Stimulated activated naive CD4-positive, alpha-beta T cell treated with Interleukin-2 at 50 U/mL for 16 hours (primary cell): ENCODE data around the gene SMC1B.
"Not testable (repeated sequence)": the region's sequence is repeated elsewhere in the genome, so short reads cannot be mapped to it uniquely, and the experiment has no call there.

Source experiments
- DNase-seq: peaks from one replicate; lab custom pipeline; 2025; lab: John Stamatoyannopoulos, UW

The SMC1B gene

GRCh38 chr22:45420011-45420410 is 6.6 kb upstream of the SMC1B start:
- DNase-seq = no peak

- no peak for DNase-seq
Measured at GRCh38 chr22:45418770-45419138, 5.4 kb upstream of the SMC1B start.

DNA sequence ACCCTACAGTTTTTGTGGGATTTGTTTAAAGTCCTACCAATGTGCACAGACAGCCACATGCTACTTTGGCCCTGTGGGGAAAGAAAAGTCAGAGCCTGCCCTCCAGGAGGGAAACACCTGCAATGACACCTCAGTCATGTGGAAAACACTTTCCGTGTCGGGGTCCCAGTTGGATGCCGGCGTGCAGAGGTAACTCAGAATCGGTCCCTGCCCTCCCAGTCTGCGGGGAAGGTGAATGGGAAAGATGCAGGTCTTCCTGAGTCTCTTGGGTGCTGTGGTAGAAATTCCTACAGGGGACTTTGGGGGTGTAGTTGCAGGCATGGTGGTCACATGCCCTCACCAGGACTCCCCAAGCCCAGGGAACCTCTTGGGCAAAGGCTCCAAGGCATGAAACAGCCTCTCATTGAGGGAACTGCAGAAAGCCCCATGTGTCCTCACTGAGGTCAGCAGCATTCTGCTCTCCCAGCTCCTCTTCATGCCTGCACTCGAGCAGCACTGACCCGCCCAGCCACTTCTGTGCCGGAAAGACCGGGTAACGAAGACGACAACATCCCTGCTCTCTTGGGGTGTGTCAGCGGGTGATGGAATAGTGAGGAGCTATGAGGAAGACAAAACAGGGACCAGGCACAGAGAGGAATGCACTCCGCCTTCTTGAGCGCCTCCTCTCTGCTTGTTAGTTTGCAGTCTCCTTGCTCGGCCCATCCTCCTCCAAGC is 4.8 kb upstream of the SMC1B start:
- no peak for DNase-seq

DNA sequence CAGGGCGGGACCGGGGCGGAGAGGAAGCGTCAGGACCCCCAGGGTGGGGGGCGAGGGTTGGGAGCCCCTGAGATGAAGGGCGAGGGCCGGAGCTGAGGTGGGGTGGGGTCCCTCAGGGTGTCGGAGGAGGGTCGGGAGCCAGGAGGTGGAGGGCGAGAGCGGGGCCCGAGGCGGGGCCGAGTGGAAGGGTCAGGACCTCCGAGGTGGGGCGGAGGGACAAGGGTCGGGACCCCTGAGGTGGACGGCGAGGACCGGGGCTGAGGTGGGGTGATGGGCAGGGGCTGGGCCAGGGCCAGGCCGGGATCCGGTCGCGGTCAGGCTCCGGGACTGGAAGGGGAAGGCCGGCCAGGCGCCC is 409 bp downstream of the SMC1B start:
- no peak for DNase-seq

GRCh38 chr22:45407793-45408192 is 5.6 kb downstream of the SMC1B start:
- no peak for DNase-seq

GRCh38 chr22:45402466-45402985 is 10.9 kb downstream of the SMC1B start:
- DNase-seq = no peak

GRCh38 chr22:45399712-45400445 is 13.5 kb downstream of the SMC1B start:
- DNase-seq = no peak

GRCh38 chr22:45398214-45398613 is 15.2 kb downstream of the SMC1B start:
- no peak for DNase-seq

DNA sequence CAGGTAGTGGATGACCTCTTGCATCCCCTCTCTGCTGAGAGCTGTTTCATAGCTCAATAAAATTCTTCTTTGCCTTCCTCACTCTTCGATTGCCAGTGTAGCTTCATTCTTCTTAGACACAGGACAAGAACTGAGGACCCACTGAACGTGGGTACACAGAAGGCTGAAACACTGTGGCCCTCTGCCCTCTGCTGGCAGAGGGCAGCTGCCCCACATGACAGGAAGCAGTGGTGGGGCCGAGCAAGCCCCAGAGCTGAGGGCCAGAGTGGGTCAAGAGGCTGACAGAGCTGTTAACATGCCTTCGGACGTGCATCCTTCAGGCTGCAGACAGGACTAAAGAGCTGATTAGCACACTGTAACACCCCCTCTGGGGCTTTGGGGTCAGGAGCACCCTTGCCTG is 15.6 kb downstream of the SMC1B start:
- no peak for DNase-seq

DNA sequence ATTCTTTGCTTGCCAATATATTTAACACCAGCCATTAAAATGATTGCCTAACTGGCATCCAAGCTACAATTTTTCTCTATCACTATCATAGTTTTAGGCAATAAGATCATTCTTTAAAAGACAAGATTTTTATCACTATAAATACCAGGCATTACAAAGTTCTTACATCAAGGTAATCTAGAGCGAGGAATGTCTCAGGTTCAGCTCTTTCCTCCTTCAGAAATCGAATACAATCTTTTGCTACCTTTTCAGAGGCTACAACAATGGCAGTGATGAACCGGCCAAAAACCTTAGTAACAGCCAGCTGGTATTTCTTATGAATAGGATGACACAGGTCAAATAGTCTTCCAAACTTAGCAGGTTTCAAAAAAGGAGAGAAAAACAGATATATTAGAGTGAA is 23.9 kb downstream of the SMC1B start:
- DNase-seq = no peak

GRCh38 chr22:45381348-45381747 is 32.1 kb downstream of the SMC1B start:
- no peak for DNase-seq

GRCh38 chr22:45376703-45377102 is 36.7 kb downstream of the SMC1B start:
- DNase-seq = no peak

GRCh38 chr22:45376009-45376408 is 37.4 kb downstream of the SMC1B start:
- no peak for DNase-seq

GRCh38 chr22:45373592-45373991 is 39.8 kb downstream of the SMC1B start:
- DNase-seq = not testable (repeated sequence)

DNA sequence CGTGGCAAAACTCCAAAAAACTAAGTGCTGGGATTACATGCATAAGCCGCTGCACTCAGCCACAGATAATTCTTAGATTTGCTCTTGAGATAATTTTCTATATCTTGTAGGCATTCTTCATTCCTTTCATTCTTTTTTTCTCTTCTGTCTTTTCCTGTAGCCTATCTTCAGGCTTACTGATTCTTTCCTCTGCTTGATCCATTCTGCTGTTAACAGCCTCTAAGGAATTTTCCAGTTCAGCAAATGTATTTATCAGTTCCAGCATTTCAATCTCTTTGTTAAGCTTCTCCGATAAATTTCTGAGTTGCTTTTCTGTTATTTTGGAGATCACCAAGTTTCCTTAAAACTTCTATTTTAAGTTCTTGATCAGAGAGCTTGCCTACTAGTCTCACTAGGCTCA is 46.7 kb downstream of the SMC1B start:
- DNase-seq = no peak

DNA sequence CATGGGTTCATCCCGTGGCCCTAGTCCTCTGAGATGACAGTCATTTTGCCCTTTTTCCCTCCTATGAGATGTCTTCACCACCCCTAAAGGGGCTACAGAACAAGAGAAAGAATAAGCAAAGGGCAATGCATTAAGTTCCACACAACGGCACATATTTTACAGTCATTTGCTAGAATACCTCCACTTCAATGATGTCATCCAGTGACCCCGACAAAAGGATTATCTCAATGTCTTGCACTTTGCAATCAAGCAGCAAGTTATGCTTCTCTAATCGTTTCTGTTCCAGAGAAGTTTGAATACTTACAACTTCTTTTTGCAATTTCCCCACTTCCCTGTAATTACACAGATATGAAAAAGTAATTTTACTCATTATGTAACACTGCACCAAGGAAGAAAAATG is 53.8 kb downstream of the SMC1B start:
- DNase-seq = no peak

DNA sequence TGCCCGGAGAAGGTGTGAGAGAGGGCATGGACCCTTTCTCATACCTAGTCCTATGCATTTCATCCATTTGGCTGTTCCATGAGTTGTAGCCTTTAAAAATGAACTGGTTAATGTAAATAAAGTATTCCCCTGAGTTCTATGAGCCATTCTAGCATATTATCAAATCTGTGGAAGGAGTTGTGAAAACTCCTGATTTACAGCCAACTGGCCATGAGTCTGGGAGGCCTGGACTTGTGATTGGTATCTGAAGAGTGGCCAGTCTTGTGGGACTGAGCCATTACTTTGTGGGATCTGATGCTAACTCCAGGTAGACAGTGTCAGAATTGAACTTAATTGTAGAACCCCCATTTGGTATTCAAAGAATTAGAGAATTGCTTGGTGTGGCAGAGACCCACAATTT is 55.3 kb downstream of the SMC1B start:
- DNase-seq = no peak

- DNase-seq = no peak
Measured at GRCh38 chr22:45357490-45357889, 55.9 kb downstream of the SMC1B start.

DNA sequence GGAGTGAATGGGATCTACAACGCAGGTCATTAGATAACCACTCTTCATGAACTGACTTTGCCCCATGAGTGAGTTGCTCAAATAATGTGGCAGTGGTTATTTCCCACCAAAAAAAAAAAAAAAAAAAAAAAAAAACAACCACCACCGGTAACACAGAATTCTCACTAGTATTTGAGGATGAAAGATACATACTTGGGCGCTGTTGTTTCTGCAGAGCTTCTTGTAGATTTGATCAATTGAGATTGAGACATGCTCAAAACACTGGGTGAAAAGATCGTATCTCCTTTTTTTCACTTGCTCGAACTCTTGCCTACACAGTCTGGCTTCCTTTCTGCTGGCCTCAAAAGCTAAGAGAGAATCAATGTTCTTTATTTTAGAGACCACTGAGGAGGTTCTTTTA is 59.6 kb downstream of the SMC1B start:
- no peak for DNase-seq

DNA sequence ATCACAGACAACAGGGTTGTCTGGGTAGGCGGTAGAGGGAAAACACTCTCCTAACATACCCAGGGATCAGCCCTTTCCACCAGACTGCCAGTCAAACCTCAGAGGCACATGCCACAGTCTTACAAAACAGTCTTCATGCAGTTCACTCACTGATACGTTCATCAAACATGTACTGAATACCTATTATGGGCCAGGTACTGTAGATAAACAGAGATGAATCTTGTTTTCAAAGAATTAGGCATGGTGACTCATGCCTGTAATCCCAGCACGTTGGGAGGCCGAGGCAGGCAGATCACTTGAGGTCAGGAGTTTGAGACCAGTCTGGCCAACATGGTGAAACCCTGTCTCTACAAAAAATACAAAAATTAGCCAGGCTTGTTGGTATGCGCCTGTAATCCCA is 60.6 kb downstream of the SMC1B start:
- not testable (repeated sequence) for DNase-seq

GRCh38 chr22:45351956-45352355 is 61.4 kb downstream of the SMC1B start:
- DNase-seq = no peak

GRCh38 chr22:45349916-45350315 is 63.5 kb downstream of the SMC1B start:
- DNase-seq = no peak

DNA sequence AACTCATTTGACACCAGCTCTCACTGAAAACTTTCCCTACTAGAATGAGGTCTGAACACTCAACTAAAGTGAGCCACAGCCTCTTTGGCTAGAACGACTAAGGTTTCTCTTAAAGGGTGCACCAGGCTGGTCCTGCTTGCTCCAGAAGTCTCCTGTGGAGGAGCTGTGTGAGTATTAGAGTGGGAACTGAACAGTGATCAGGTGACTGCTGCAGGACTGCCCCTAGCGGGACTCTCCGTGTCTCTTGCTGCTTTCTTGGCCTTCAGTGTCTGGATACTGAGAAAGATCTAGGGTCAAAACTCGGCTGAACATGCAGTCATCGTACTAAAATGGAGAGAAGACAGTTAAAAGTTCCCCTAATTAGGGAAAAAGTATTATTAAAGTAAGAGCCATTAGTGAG is 69.1 kb downstream of the SMC1B start:
- no peak for DNase-seq

GRCh38 chr22:45343143-45343542 is 70.3 kb downstream of the SMC1B start:
- no peak for DNase-seq
